SU-DHL-6 (cell line): ENCODE data around the gene CACNA1B.

ENCODE experiments used
- CTCF ChIP-seq: fragments of 200-600 bp; sonication (generic); IDR thresholded peaks from one replicate; pipeline ENCODE4 v1.5.1; 2017; ENCODE audit warnings: antibody characterized with exemption, mild to moderate bottlenecking, low read length, moderate library complexity; ENCODE audit not compliant: insufficient read depth, poor library complexity, severe bottlenecking
- EZH2phosphoT487 ChIP-seq: fragments of 200-600 bp; sonication (generic), shearing (Covaris generic); conservative IDR thresholded peaks from 2 replicates; pipeline ENCODE4 v1.6.1; 2018; ENCODE audit warnings: mild to moderate bottlenecking, antibody characterized with exemption, low read length, moderate library complexity, mixed read lengths

- TF ChIP-seq CTCF (no peak), EZH2phosphoT487 (no peak)
Observed at GRCh38 chr9:138117101-138117750, 239.6 kb downstream of the CACNA1B start.
